PC-9 (cell line): ENCODE data around the gene TMEM132D. TPM values are rescaled to one million over a fixed set of nuclear protein-coding genes. Genes with fewer than 3 reads are reported as not detected.

Source experiments
- BruUV-seq: library from RNA; stranded (reverse); fragments of 400-500 nt; replicated peaks from 2 replicates; lab custom pipeline; 2021; lab: Mats Ljungman, UMichigan
- CTCF ChIA-PET: fragments of 300-600 bp; sonication (Branson Sonifier 250); formaldehyde crosslinking; loops from one replicate; lab custom pipeline; 2022; ENCODE audit warnings: antibody characterized with exemption; lab: Charles Lee
- POLR2A ChIA-PET: fragments of 300-600 bp; sonication (Branson Sonifier 250); formaldehyde crosslinking; loops from one replicate; lab custom pipeline; 2022; ENCODE audit warnings: antibody characterized with exemption; ENCODE audit not compliant: unreplicated experiment; lab: Charles Lee
- DNase-seq, 2 experiments: peaks; one replicate each; pipeline versions ENCODE4 v3.0.0 to v3.0.0-alpha.2; 2015 to 2022; ENCODE audit warnings: mixed read lengths in 1 of 2
- H2AFZ ChIP-seq: fragments of 200-600 bp; sonication (generic); 2 replicates; pipeline ENCODE4 v1.8.1; 2017; ENCODE audit warnings: antibody characterized with exemption
- H3F3A ChIP-seq: fragments of 200-600 bp; sonication (generic); 2 replicates; pipeline ENCODE4 v1.8.1; 2017; ENCODE audit warnings: antibody characterized with exemption, mild to moderate bottlenecking, low read depth; ENCODE audit not compliant: insufficient read depth
- H3K27ac ChIP-seq: fragments of 200-600 bp; sonication (generic); 2 replicates; pipeline ENCODE4 v1.6.1; 2016; ENCODE audit warnings: mixed run types
- H3K27me3 ChIP-seq: fragments of 200-600 bp; sonication (generic); 2 replicates; pipeline ENCODE4 v1.6.1; 2016; ENCODE audit warnings: low read depth, mixed run types; ENCODE audit not compliant: insufficient read depth
- H3K36me3 ChIP-seq: fragments of 200-600 bp; sonication (generic); 2 replicates; pipeline ENCODE4 v1.6.1; 2016; ENCODE audit warnings: low read depth, mixed run types
- H3K4me1 ChIP-seq: fragments of 200-600 bp; sonication (generic); replicated peaks from 2 replicates; pipeline ENCODE4 v1.6.1; 2016; ENCODE audit warnings: mixed run types; ENCODE audit not compliant: insufficient read depth
- H3K4me2 ChIP-seq: fragments of 200-600 bp; sonication (generic); 2 replicates; pipeline ENCODE4 v1.6.1; 2017; ENCODE audit warnings: mixed run types
- H3K4me3 ChIP-seq: fragments of 200-600 bp; sonication (generic); 2 replicates; pipeline ENCODE4 v1.6.1; 2016; ENCODE audit warnings: mixed run types
- H3K79me2 ChIP-seq: fragments of 200-600 bp; sonication (generic); 2 replicates; pipeline ENCODE4 v1.6.1; 2017; ENCODE audit warnings: low read depth, mixed run types
- H3K9me2 ChIP-seq: fragments of 200-600 bp; sonication (generic); 2 replicates; pipeline ENCODE4 v1.8.1; 2017; ENCODE audit warnings: mild to moderate bottlenecking; ENCODE audit not compliant: insufficient read depth
- H3K9me3 ChIP-seq: fragments of 200-600 bp; sonication (generic); 2 replicates; pipeline ENCODE4 v1.8.1; 2016; ENCODE audit warnings: low read depth; ENCODE audit not compliant: insufficient read depth
- H4K20me1 ChIP-seq: fragments of 200-600 bp; sonication (generic); 2 replicates; pipeline ENCODE4 v1.8.1; 2017; ENCODE audit not compliant: insufficient read depth
- EZH2 ChIP-seq: fragments of 200-600 bp; sonication (generic); IDR thresholded peaks from 2 replicates; pipeline ENCODE4 v1.8.0; 2017; ENCODE audit warnings: antibody characterized with exemption, low read depth
- intact Hi-C: fragments of 100-400 bp; cut with micrococcal nuclease; formaldehyde crosslinking; loops from one replicate; pipeline ENCODE4 v1.10.0; 2022; ENCODE audit not compliant: unreplicated experiment
- total RNA-seq: library from RNA; stranded (reverse); gene quantifications from 2 replicates; pipeline ENCODE4 v1.2.3, GENCODE V29; 2021
- TF ChIP-seq, protein P1 (sequence below): fragments of 200-600 bp; sonication (generic); conservative IDR thresholded peaks from 2 replicates; pipeline ENCODE4 v1.6.1; 2017; ENCODE audit warnings: mixed run types, antibody characterized with exemption, mild to moderate bottlenecking, moderate library complexity

Gene TMEM132D
- total RNA-seq, 1 experiment from 2014 or later = not detected

DNA sequence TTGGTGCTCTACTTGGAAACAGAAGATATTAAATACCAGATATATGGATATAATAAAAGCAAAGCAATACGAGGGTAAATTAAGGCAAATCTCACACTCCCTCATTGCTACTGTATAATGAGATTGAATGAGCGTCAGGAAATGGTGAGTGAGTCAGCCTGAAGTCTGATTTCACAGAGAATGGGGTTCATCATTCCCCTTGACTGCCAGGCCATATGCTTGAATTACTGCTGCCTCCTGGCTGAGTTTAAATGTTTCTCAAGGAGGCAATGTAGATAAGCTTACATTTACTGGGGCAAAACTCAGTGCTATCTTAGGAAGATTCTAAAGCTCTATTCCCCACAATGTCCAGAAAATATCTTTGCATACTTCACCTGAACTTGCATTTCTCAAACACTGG, 380.2 kb downstream of the TMEM132D start:
- no peaks in the 10 kb centered on the region for H3K36me3 ChIP-seq
- no peaks in the 10 kb centered on the region for H3K9me3 ChIP-seq
- TF ChIP-seq, protein P1, sequence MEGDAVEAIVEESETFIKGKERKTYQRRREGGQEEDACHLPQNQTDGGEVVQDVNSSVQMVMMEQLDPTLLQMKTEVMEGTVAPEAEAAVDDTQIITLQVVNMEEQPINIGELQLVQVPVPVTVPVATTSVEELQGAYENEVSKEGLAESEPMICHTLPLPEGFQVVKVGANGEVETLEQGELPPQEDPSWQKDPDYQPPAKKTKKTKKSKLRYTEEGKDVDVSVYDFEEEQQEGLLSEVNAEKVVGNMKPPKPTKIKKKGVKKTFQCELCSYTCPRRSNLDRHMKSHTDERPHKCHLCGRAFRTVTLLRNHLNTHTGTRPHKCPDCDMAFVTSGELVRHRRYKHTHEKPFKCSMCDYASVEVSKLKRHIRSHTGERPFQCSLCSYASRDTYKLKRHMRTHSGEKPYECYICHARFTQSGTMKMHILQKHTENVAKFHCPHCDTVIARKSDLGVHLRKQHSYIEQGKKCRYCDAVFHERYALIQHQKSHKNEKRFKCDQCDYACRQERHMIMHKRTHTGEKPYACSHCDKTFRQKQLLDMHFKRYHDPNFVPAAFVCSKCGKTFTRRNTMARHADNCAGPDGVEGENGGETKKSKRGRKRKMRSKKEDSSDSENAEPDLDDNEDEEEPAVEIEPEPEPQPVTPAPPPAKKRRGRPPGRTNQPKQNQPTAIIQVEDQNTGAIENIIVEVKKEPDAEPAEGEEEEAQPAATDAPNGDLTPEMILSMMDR = no peak
- TF ChIP-seq EZH2 = no peak
- peaks cover 16% of the 10 kb centered on the region for H3K27me3 ChIP-seq
- ChIA-PET POLR2A (no interaction called here), CTCF (no interaction called here)
- no peak overlapping the region for H2AFZ ChIP-seq
- no TSS peak for BruUV-seq
- no peak overlapping the region for H3K4me3 ChIP-seq
- H3F3A ChIP-seq = no peaks in the 10 kb centered on the region
- no peaks in the 10 kb centered on the region for H3K9me2 ChIP-seq
- H3K79me2 ChIP-seq = no peaks in the 10 kb centered on the region
- DNase-seq = no peak
- no peak overlapping the region for H3K27ac ChIP-seq
- intact Hi-C loops = no loop called here
- no peak overlapping the region for H3K4me2 ChIP-seq
- no peaks in the 10 kb centered on the region for H4K20me1 ChIP-seq
- no peaks in the 10 kb centered on the region for H3K4me1 ChIP-seq

DNA sequence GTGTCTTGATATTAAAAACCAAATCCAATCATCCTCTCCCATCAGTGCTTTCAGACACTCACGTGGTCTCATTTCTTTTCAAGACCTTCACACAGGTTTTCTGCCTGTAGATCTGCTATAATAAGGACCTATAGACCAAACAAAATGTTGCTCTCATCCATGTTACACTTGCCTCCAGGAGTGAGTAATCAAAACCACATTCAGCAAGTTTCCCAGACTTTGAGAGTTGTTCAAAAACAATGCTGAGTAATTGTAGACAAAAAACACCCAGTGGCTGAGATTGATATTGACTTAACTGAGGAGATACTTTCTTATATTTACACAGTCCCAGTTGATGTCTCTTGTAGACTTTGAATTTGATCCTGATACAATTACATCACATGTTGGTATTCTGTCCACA, 383.1 kb downstream of the TMEM132D start:
- ChIA-PET CTCF (no interaction called here), POLR2A (no interaction called here)

DNA sequence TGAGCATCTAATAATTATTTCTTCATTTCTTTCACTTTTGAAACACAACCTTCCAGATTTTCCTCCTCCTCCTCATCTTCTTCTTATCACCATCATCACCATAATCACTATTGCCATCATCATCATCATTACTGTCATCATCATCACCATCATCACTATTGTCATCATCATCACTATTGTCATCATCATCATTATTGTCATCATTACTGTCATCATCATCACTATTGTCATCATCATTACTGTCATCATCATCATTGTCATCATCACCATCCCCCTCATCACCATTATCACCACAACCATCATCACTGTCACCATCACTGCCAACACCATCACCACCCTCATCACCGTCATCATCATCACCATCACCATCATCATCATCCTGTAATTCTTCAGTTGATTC, 400.0 kb downstream of the TMEM132D start:
- intact Hi-C loops = no loop called here
- no peaks in the 10 kb centered on the region for H4K20me1 ChIP-seq
- H3K9me3 ChIP-seq = no peaks in the 10 kb centered on the region
- H3K4me2 ChIP-seq = no peak overlapping the region
- no peak for TF ChIP-seq EZH2
- TF ChIP-seq, protein P1 = no peak
- no peaks in the 10 kb centered on the region for H3K36me3 ChIP-seq
- H3K27me3 ChIP-seq = peaks cover 14% of the 10 kb centered on the region
- H3K4me1 ChIP-seq = no peaks in the 10 kb centered on the region
- H2AFZ ChIP-seq = no peak overlapping the region
- ChIA-PET CTCF (no interaction called here), POLR2A (no interaction called here)
- H3F3A ChIP-seq = no peaks in the 10 kb centered on the region
- no peaks in the 10 kb centered on the region for H3K9me2 ChIP-seq
- no peak overlapping the region for H3K4me3 ChIP-seq
- no peaks in the 10 kb centered on the region for H3K79me2 ChIP-seq
- BruUV-seq = no TSS peak
- DNase-seq = no peak
- H3K27ac ChIP-seq = no peak overlapping the region

More for the DNA sequence above, 383.1 kb downstream of the TMEM132D start:
- no TSS peak for BruUV-seq
- Histone ChIP-seq H3K9me3 (no peaks in the 10 kb centered on the region), H3K27ac (no peak overlapping the region), H3K4me3 (no peak overlapping the region), H2AFZ (no peak overlapping the region), H3K9me2 (no peaks in the 10 kb centered on the region), H3K4me1 (no peaks in the 10 kb centered on the region), H3K4me2 (no peak overlapping the region), H3F3A (no peaks in the 10 kb centered on the region), H3K27me3 (peaks cover 16% of the 10 kb centered on the region), H3K36me3 (no peaks in the 10 kb centered on the region), H4K20me1 (no peaks in the 10 kb centered on the region), H3K79me2 (no peaks in the 10 kb centered on the region)
- DNase-seq = no peak
- intact Hi-C loops = no loop called here
- TF ChIP-seq EZH2 = no peak
- TF ChIP-seq, protein P1 = no peak
